ENCODE measurements around the gene PPP1R1C.

The PPP1R1C gene

DNA sequence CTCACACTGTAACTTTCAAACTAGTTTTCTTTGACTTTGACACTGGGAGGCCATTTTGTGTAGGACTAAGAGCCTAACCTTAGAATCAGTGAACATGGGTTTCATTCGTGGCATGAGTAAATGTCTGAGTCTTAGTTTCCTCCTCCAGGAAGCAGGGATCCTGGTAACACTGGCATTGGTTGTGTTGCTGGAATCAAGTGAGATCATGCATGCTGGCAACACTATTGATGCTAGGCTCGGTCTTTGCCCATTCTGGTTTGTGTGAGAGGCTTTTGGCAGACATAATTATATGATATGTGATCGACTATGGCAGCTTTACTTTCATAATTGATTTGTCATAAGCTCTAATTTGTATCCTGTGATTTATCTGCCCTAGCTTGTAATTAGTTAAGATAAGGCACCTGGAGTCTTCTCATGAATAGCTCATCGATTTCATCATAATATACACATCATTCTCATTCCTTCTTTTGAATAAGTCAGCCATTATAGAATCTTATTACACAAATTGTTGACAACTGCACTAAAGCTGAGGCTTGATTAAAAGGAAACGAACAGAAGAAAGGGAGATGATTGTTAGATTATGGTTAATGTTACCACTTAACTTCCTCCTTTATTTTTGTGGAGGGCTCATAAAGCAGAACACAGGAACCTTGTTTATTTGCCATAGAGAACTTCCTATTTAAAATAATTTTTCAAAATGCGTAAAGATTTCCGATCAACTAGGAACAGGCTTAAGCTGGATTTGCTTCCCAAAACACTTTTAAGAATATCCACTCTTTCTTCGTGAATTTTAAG lies 12.6 kb downstream of the PPP1R1C start:
- TF ChIP-seq, protein P1, sequence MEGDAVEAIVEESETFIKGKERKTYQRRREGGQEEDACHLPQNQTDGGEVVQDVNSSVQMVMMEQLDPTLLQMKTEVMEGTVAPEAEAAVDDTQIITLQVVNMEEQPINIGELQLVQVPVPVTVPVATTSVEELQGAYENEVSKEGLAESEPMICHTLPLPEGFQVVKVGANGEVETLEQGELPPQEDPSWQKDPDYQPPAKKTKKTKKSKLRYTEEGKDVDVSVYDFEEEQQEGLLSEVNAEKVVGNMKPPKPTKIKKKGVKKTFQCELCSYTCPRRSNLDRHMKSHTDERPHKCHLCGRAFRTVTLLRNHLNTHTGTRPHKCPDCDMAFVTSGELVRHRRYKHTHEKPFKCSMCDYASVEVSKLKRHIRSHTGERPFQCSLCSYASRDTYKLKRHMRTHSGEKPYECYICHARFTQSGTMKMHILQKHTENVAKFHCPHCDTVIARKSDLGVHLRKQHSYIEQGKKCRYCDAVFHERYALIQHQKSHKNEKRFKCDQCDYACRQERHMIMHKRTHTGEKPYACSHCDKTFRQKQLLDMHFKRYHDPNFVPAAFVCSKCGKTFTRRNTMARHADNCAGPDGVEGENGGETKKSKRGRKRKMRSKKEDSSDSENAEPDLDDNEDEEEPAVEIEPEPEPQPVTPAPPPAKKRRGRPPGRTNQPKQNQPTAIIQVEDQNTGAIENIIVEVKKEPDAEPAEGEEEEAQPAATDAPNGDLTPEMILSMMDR (IDR thresholded peaks at IDR 0.05; ENCODE audit: insufficient read depth, low read length, missing control alignments) = no peak
- ChIA-PET POLR2A (no interaction called here), CTCF (interaction anchor here (1.1 kb wide), 1 partner anchor 45 kb away, joined by 3 read pairs; no protein-coding TSS in a partner anchor)
- no peak for DNase-seq (ENCODE audit: low read depth, low spot score)
- H3K4me3 ChIP-seq (ENCODE audit: low read depth, low read length) = no peak overlapping the region

DNA sequence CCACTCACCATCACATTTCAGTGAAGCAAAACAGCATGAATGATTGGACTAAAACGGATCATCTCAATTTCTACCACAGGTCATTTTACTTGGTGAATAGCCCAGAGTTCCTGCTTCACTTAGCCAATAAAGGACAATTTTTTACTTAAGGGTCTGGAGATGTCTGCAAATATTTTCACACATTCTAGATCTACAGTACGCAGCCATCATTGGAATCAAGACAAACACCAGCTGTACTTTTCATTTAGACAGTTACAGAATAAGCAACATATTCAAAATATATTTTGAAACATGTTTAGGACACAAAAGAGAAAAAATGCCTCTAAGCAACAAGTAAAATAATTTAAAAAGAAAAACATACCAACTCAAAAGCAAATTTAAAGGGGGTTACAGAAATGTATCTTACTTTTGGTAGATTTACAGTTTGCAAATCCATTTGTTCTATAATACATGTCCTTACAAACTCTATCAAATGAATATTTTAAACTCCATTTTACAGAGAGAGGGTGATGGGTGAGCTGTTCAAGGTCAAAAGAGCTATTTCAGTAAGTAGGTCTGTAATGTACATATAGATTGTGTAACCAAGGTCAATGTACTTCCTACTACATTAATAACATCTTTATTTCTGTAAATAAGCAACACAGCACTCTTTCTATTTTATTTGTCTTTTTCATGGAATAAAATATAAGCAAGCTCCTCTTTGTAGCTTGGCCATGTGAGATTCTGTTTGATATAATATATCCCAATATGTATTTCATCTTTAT lies 13.4 kb downstream of the PPP1R1C start:
- CTCF ChIA-PET = interaction anchor here (1.1 to 3.6 kb wide), 2 partner anchors 44 to 45 kb away, joined by 3 to 12 read pairs; no protein-coding TSS in a partner anchor
- DNase-seq (ENCODE audit: low read depth, low spot score) = no peak
- no peak overlapping the region for H3K4me3 ChIP-seq (ENCODE audit: low read depth, low read length)
- POLR2A ChIA-PET = no interaction called here
- TF ChIP-seq, protein P1 (IDR thresholded peaks at IDR 0.05; ENCODE audit: insufficient read depth, low read length, missing control alignments) = no peak

DNA sequence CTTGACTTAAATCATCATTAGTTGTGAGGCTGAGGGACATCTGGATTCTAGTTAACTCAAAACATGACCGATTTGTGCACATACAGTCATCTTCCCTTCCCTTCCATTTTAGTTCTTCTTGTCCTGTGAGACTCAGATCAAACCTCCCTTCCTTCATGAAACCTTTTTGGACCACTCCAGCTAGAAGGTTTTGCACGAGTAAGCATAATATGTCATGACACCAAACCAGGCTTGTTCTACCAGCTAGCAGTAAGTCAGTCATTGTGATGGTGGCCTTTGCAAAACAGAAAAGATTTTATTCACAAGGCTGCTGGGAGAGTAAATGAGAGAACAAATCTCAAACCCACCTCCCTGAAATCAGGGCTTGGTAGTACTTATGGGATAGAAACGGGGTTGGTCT lies 14.3 kb downstream of the PPP1R1C start:
- POLR2A ChIA-PET = no interaction called here
- H3K4me3 ChIP-seq (ENCODE audit: low read depth, low read length) = no peak overlapping the region
- TF ChIP-seq, protein P1 (IDR thresholded peaks at IDR 0.05; ENCODE audit: insufficient read depth, low read length, missing control alignments) = no peak
- no peak for DNase-seq (ENCODE audit: low read depth, low spot score)
- CTCF ChIA-PET = interaction anchor here (3.6 kb wide), 1 partner anchor 45 kb away, joined by 12 read pairs; no protein-coding TSS in a partner anchor

DNA sequence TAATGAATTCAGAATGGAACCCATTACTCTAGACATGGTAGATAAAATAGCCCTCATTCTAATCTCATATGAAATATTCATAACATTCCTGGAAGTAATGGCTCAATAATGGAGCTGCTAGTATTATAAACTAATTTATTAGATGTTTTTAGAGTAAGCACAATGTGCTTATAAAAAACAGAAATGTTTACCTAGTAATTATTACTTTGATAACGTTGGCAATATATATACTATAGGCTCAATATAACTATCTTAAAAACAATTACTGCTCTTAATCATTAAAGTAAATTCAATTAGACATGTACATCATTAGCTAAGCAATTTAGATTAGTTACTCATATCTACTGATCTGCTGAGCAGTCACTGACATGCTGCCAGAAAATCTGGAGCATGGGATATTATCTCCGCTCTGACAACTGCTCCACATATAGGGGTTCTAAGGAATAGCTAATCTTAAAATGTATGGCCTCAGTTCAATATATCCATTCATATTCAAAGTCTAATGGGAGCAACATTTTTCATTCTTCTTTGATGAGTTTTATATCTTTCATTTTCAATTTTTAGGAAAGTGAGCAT lies 19.4 kb downstream of the PPP1R1C start:
- TF ChIP-seq, protein P1 (IDR thresholded peaks at IDR 0.05; ENCODE audit: insufficient read depth, low read length, missing control alignments) = no peak
- ChIA-PET POLR2A (no interaction called here), CTCF (interaction anchor here (1.4 kb wide), 1 partner anchor 262 kb away, joined by 3 read pairs; no protein-coding TSS in a partner anchor)
- H3K4me3 ChIP-seq (ENCODE audit: low read depth, low read length) = no peak overlapping the region
- DNase-seq (ENCODE audit: low read depth, low spot score) = no peak

DNA sequence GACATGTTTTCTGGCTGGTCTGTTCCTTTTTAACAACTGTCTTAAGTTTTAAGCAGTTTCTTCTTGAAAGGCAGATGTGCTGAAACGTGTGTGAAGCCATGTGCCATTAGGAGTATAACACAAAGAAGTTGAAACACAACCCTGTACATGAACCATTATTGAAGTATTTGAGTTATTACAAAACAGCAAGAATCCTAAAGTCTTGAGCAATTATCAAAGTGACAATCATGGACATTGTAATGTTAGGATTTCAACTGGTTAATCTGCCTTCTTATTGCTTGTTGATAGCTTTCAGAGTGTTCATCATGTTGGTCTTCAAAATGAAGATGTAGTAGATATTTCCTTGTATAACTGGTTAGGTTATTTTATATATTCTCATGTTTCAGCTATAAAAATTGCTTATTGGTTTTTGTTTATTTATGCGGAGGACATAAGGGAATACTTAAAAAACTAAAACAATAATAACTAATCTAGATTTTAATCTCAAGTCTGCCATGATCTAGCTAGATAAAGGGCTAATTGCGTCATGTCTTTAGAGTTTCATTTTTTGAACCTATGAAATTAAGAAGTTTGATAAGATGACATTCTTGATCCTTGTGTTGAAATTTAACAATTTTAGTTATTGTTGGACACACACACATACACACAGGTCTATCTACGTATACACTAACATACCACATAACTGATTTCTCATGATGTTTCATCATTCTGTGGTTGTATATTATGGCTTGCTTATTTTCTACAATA lies 21.1 kb downstream of the PPP1R1C start:
- no peak overlapping the region for H3K4me3 ChIP-seq (ENCODE audit: low read depth, low read length)
- TF ChIP-seq, protein P1 (IDR thresholded peaks at IDR 0.05; ENCODE audit: insufficient read depth, low read length, missing control alignments) = no peak
- DNase-seq (ENCODE audit: low read depth, low spot score) = no peak
- ChIA-PET POLR2A (no interaction called here), CTCF (no interaction called here)

All from AG04449 (cell line).